ENCODE measurements around the gene HDGF.
A peak's percentile ranks its signal among the peaks of the same experiment; 100 is the strongest.

Gene HDGF

DNA sequence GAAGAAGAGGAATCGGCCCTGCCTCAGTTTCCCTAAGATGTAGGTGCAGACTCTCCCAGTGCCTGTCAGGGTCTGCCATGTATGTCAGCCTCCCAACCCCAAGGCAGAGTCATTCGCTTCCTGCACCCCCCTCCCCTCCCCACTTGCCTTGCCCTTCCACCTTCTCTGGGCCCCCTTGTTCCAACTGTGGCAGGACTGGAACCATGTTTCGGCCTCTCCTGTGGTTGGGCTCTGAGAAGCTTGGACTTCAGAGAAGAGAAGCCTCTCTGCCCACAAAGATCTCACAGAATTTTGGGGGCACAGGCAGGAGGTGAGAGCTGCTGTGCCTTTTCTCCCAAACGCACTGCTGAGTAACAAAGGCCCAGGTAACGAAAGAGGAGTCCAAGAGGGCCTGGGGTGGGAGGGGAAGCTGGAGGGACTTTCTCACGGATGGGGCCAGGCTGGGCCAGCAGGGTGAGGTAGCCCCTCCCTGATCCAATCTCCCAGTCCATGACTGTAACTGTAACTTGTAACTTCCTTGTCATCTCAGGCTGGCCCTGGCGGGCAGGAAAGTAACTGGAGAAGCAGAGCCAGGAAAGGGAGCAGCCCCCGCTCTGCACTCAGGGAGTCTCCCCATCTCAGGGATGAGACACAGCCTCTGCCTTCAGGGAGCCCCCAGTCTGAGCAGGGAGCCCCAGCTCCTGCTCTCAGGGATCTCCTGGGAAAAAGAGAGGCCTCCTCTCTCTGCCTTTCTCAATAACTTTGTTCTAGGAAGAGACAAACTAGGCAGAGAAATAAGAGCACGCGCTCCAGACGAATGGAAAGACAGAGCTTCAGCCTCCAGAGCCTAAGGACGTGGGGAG lies 57.4 kb downstream of the HDGF start:
- peak overlapping the region; percentile 76 for H3K27ac ChIP-seq

DNA sequence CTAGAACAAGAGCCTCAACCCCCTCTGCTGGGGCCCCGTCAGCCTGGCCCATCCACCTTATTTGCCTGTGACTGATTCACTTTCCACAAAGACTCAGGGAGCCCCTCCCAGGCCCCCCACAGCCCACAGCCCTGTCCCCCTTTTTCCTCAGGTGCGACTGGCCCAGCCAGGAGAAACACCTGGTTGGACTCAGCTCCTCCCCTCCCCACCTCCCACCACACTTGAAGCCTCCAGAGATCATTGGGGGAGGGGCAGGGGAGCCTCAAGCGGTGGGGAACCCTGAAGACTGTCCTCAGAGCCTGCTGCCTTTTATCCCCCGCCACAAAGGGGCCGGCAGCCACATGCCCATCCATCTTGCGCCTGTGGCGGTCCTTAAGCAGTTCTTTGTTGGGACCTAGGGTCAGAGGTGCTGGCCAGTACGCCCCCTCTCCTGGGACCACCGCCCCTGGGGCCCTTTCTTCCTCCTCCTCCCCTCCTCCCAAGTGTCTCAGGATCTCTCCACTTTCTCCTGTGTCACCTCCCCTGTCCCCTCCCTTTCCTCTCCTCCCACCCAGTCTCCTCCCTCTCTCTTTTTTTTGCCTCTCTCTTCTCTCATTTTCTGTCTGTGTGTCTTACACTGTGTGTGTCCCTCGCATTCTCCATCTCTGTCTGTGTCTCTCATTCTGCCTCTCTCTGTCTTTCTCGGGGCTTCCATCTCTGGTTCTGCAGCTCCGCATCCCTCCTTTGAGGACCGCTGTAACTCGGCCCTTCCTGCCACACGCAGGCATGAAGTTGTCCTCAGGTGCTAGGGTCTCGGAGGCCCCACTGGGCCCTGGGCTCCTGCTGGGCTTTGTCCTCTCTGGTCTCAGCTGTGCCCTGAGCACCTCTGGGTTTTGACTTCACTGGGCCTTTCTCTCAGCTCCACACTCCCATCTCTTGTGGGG lies 58.3 kb downstream of the HDGF start:
- TF ChIP-seq, protein P1, sequence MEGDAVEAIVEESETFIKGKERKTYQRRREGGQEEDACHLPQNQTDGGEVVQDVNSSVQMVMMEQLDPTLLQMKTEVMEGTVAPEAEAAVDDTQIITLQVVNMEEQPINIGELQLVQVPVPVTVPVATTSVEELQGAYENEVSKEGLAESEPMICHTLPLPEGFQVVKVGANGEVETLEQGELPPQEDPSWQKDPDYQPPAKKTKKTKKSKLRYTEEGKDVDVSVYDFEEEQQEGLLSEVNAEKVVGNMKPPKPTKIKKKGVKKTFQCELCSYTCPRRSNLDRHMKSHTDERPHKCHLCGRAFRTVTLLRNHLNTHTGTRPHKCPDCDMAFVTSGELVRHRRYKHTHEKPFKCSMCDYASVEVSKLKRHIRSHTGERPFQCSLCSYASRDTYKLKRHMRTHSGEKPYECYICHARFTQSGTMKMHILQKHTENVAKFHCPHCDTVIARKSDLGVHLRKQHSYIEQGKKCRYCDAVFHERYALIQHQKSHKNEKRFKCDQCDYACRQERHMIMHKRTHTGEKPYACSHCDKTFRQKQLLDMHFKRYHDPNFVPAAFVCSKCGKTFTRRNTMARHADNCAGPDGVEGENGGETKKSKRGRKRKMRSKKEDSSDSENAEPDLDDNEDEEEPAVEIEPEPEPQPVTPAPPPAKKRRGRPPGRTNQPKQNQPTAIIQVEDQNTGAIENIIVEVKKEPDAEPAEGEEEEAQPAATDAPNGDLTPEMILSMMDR (conservative IDR thresholded peaks at IDR 0.05), result no peak
- TF ChIP-seq ZFX (IDR thresholded peaks at IDR 0.05), result no peak
- peak overlapping the region; percentile 76 for H3K27ac ChIP-seq

More for the DNA sequence above, 57.4 kb downstream of the HDGF start:
- TF ChIP-seq, protein P1 (conservative IDR thresholded peaks at IDR 0.05), result no peak
- no peak for TF ChIP-seq ZFX (IDR thresholded peaks at IDR 0.05)

DNA sequence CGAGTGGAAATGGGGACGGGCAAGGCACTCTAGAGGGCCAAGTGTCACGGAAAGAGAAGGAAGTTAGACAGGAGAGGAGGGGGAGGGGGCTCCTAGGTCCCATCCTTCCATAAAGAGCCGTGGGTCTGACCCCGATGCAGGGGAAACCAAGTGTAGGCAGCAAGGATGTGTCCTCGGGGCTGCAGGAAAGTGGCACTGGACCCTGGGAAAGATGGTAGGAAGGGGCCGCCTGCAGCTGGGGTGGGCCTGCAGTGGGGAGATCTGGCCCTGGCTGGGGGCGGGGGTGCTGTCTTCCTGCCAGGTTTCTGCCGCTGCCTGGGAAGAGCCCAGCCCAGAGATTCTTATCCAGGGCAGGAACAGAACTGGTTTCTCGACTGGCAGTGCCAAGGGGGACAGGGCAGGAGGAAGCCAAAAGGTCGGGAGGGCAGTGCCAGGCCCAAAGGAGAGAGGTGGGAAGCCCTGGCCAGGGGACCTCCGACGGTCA lies 59.0 kb downstream of the HDGF start:
- TF ChIP-seq, protein P1 (conservative IDR thresholded peaks at IDR 0.05), result no peak
- no peak for TF ChIP-seq ZFX (IDR thresholded peaks at IDR 0.05)
- peak overlapping the region; percentile 76 for H3K27ac ChIP-seq
